ENCODE measurements around the gene CCDC174.
"Not testable (repeated sequence)": the region's sequence is repeated elsewhere in the genome, so short reads cannot be mapped to it uniquely, and the experiment has no call there.

CCDC174 gene

DNA sequence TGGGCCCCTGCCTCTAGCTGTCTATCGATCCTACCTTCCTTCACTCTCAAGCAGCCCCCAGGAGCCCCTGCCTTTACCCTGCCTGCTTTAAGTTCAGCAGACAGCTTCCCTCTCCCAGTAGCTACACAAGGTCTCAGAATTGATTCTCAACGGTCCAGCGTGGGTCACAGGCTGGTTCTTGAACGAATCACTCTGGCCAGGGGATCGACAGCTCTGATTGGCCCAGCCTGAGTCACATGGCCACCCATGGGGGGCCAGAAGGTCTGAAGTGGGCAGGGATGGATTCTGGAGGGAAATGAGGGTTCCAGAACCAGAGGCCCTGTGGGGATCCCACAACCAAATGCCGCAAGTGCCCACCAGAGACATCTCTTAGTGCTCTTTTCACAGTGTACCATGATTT, 23.7 kb upstream of the CCDC174 start:
- no peak for DNase-seq

DNA sequence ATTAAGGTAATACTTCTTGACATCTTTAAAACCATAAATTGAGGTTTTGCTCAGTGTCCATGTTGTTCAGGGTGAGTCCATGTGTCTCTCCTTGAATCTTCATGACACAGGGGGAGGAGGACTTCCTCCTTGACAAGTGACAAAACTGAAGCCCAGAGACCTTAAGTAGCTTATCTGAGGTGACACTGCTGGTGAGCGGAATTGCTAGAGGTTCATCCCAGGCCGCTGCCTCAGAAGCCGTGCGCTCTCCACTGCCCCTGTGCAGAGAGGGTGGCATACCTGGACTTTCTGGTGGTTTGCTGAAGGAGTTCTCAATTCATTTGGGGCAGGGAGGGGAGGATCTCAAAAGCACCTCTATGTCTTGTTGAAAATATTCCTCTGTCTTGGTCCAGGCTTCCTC, 23.2 kb upstream of the CCDC174 start:
- DNase-seq: no peak

DNA sequence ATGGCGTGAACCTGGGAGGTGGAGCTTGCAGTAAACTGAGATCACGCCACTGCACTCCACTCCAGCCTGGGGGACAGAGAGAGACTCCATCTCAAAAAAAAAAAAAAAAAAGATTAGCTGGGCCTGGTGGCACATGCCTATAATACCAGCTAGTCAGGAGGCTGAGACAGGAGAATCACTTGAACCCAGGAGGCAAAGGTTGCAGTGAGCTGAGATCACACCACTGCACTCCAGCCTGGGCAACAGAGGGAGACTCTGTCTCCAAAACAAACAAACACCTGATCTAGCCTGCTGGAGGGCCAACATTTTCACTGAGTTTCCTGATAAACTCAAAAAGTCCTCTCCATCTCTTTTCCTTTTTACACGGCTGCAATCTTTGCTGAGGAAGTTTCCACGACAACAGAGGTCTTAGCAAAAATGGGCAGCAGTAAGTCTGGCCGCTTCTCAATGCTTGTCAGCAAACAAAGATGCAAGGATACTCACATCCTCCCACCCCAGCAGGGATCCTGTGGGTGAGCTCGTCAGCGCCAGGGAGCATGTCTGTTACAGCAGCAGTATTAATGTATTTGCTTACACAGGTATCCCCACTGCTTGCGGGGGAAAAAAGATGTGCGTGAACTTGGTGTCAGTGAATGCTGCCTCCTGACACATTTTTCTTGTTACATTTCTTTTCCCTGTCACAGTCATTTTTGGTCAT, 21.0 kb upstream of the CCDC174 start:
- no peak for DNase-seq

DNA sequence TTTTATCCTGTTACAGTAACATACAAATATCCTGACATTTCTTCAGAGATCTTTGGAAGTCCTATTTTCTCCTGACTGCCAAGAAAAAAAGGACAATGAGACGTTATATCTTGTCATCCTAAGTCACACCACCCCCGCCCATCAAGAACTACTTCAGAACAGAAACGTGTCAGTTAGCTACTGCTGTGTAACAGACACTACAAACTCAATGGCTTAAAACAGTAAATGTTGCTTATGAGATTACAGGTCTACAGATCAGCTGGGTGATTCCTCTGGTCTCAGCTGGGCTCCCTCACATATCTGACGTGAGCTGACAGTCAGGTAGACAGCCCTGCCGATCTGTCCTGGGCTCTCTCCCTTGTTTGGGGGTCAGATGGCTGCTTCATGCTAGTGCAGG, 20.5 kb upstream of the CCDC174 start:
- no peak for DNase-seq

DNA sequence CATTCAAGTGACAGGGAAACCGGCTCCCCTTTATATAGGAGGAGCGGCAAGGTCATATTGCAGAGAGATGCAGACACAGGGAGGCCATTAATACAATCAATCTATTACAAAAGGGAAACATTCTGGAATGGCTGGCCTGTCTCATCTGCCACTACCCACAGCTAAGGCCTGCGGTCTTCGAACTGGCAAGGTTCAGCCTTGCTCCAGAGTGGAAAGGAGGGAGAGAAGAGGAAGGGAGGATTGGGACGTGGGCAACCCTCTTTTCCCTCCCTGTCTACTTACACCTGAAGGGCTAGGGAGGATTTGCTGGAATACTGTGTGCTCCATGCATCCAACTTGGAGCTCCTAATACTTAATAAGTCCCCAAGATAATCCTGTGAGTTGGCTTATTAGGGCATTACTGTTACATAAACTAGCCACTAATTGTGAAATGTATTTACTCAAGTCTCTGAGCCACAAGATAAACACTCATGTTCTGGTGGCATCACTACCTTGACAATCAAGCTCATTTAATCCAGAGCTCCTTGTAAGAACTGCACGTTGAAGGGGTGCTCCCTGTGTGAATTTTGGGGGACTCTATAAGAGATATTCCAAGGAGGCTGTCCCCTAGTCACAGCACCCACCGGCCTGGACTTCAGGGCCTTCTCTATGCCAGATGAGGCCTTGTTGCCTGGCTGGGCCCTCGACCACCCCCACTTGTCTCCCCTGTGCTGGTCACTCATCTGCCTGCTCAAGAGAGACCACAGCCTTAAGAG, 19.7 kb upstream of the CCDC174 start:
- DNase-seq: no peak

DNA sequence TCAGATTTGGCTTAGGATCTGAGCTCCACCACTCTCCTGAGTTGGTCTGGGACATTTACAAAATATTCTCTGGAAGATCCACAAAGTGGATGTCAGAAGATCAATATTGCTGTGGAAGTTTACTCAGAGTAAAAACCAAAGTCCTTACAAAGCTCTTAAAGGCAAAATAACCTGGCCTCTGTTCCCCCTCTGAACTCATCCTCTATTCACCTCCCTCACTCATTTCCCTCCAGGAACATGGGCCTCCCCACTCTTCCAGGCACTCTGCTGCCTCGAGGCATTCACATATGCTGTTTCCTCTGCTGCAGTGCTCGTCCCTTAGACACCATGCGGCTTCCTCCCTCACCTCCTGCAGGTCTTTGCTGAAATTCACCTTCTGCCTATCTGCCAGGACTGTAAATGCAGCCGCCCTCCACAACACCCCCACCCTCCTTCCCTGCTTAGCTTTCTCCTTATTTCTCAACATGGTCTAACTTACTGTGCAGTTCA, 19.1 kb upstream of the CCDC174 start:
- no peak for DNase-seq

DNA sequence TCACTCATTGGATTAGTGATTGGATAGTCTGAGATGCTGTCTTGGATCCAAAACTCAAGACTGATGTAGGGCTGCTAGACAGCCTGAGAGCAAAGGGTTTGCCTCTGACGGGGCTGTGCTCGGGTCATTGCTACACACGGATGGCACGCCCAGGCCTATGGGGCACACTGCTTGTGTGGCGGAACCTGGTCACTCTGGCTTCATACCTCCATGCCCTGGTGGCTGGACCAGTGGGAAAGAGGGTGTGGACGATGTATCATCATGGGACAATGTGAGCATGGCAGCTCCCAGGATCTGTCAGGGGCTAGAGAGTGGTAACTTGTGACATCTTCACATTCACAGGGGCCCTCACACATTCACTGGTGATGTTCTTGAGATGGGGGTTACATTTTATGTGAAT, 18.1 kb upstream of the CCDC174 start:
- DNase-seq: no peak

DNA sequence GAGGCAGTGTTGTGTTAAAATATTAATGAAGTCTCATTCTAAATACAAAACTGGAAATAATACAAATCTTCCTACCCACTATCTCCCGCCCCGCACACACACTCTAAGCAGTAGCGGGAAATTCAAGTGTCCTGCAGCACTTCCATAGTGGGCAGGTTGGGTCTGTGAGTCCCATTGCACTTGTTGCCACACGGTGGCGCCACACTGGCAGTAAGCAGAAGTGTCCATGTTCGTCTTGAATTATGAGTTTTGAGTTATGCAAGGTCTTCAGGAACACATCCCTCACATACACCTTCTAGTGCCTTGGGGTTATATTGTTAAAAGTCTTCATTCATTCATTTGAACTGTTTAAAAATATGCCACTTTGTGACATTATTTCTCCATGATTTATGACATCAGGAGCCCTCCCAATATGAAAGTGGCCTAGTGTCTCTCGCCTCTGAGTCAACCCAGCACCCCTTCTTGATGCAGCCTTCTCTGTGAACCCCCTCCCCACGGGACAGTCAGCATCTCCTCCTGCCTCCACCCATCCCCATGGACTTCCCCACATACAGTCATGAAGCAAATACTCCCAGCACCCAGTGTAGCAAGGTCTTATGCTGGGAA, 17.6 kb upstream of the CCDC174 start:
- DNase-seq: no peak

DNA sequence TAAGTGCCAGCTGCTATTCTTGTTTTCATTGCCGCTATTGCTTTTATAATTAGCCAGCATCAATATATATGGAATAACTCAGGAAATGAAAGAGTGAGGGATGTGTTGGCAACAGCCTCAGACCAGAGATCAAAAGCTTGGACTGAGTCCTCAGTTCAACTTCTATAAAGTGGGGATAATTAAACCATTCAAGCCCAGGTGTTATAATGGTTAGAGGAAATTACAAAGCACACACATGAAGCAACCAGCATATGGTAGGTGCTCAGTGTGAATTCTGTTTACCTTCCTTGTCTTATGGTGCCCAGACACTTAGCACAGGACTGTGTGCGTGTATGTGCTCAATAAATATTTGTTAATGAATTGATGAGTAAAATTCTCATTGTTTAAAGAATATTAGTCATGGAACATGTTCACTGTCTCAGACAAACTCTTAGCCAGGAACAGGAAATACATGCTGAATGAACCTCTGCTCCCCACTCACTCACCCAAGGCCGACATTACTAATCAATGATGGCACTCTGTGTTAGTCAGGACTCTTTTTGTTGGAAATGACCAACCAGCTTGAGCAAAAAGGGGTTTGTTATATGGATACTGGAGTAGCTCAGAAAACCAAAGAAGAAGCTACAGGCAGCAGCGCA, 16.7 kb upstream of the CCDC174 start:
- no peak for DNase-seq

DNA sequence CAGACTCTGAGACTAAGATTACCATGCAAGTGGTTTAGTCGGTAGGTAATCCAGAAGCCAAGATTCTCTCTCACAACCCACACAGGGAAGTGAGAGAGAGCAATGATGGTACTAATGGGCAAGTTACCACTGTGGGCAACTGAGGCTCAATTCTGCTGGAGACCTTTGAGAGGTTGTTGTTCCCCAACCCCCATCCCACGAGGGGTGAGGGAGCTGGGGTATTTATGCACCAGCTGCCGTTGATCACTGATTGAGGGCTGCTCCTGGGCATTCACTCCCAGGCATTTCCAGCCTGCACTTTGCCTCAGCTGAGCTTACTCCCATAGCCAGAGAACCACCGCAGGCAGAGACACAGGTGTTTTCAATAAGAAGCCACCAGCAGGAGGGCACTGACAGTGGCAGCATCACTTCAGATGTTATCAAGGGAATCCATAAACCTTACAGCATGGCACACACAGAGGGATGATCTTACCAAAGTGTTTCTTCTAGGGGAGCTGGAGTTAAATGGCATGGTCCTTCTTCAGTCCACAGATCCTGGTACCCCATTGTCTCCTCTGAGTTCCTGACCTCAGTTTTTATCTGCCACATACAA, 15.0 kb upstream of the CCDC174 start:
- DNase-seq: no peak

DNA sequence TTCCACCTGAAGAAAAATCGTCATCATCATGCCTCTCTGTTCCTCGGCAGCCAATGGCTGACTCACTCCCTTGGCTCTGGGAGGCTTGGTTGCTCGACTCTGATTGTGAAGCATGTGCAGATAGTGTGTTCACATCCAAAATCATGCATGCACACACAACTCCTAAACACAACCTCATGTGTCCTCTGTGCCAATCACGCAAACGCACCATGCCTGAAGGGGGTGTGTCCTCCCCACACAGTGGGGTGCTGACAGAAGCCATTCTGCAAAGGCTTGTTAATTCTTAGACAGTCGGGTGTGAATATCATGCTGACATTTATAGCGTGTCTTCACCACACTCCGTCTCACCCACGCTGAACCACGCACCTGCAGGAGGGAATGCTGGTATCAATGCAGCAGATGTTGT, 11.4 kb upstream of the CCDC174 start:
- no peak for DNase-seq

DNA sequence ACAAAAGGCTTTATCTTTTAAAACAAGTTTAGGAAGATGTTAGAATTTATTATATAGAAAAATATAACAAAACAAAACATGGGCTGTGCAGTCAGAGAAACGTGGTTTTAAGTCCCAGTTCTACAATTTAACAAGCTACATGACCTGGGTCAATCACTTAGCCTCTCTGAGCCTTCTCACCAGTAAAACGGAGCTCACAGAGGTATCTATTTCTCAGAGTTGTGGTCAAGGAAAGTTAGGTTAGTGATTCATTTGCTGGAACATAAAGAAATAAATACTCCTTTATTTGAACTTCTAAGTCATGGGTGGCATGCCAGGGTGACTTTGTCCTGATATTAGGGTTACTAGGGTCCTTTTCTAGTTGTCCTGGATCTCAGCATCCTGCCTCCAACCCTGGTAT, 10.8 kb upstream of the CCDC174 start:
- no peak for DNase-seq

DNA sequence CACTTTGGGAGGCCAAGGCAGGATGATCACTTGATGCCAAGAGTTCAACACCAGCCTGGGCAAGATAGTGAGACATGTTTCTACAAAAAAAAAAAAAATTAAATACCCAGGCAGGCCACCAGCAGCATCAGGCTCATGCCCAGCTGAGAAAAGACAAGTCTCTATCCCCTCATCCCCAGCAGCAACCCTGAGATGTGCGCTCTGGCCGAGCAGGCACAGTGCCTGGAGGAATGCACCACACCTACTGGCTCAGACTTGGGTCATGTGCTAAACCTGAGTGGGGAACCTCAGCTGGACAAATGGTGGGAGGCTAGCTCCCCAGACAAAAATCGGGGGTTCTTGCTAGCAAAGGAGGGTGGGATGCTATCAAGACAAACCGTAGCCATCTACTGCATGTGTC, 10.2 kb upstream of the CCDC174 start:
- DNase-seq: no peak

DNA sequence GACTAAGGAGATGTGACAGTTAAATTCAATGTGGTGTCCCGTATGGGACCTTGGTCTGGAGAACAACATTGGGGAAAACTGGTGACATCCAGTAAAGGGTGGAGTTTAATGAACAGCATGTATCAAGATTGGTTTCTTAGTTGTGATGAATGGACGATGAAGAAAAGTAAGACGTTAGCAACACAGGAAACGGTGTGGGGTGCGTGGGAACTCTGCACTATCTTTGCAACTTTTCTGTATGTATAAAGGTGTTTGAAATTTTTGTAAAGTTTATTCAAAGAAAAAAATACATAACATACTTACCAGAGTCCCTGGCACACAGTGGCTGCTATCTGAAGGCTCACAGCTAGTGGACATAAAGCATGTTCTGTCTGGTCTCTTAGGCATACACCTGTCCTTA, 6.1 kb upstream of the CCDC174 start:
- DNase-seq: no peak

DNA sequence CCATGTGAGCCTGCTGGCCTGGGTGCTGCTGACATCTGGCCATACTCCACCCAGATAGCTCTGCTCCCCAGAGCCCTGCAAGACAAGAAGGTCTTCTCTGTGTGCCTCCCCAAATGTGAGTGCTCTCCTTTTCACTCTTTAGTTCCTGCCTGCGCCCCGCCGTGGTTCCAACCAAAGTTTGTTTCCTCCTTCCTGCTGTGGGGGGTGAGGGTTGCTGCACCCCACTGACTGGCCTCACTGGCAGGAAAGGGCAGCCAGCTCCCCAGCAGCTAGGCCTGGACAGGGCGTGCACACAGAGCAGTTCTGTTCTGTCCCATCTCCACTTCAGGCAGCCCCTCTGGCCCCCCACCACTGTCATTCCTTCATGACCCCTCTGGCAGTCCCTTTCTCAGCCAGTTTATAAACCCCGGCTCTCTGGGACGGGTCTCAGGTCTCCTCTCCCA, 5.4 kb upstream of the CCDC174 start:
- DNase-seq: no peak

DNA sequence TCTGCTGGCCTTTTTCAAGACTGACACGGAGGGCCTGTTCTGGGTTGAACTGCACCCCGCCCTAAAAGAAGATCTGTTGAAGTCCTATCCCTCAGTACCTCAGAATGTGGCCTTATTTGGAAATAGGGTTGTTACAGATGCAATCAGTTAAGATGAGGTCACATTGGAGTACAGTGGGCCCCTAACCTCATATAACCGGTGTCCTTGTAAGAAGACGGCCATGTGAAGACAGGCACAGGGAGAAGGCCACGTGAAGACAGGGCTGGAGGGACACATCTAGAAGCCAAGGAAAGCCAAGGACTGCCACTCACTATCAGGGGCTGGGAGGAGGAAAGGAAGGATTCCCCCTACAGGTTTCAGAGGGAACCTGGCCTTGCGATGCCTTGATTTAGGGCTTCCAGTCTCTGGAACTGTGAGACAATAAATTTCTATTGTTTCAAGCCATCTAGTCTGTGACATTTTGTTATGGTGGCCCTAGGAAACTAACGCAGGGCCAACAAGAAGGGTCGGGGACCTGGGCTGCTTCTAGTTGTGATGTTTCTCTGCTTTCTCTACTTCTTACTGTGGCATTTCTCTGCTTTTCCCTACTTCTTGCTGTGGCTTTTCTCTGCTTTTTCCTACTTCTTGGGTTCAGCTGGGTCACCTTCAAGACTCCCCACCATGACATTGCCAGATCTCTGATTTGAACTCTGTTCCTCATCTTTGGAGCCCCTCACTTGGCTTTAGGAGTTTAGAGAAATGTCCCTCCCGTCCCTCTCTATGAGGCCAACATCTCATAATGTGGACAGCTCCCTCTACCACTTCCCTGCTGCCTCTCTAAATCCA, 4.8 kb upstream of the CCDC174 start:
- DNase-seq: no peak

DNA sequence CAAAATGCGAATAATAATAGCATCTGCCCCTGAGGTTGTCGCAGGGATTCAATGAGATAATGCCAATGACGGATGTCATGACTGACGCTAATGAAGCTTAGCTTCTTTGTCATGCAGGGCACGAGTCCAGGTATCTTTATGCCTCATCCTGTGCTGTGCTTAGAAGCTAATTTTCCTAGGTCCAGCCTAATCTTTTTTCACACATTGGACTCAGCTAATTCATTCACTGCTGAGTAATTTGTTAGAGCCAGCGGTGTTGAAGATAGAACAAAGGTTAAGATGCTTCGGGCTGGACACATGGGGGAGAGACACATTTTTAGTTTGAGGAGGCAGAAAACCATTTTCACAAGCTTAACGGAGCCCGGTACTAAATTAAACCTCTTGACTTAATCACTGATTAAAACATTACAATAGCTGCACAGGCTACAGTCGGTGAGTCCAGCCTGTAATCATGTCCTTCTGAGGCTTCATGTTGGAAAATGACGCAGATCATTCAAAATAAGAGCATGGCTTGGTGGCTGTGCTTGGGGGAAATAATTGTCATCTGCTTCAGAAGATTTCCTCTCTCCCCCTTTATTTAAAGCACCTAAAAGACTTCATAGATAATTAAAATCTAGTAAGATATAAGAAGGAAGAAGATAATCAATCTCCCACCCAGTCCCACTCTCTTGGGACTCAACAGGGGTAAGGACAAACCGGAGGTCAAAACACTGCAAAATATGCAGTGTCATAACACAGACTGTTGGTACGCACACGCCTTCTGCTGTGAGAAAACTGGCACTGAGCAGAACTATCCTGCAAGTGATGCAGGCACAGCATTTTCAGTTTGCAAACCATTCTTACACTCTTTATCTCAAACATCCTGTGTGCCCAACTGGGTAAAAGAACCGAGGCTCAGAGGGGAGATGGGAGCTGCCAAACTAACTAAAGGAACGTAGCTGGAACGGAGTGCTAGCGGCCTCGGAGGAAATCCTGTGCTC, 3.3 kb upstream of the CCDC174 start:
- DNase-seq: no peak

DNA sequence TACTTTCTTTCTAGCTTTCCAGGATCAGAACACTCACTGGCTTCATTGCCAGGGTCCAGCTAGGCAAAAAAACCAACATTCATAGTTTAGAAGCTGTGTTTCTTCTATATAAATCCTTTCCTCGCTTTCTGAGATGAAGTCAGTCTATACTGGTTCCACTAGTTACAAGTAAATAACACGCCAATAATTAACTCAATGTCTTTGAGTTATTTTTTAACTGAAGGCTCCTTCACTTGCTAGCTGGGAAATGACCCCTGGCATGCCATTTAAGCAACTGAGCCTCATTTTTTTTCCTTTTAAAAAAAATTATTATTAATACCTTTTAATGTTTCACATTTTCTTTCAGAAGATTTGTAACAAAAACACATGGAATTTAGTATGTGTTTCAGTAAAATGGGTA, 2.1 kb upstream of the CCDC174 start:
- DNase-seq: no peak

DNA sequence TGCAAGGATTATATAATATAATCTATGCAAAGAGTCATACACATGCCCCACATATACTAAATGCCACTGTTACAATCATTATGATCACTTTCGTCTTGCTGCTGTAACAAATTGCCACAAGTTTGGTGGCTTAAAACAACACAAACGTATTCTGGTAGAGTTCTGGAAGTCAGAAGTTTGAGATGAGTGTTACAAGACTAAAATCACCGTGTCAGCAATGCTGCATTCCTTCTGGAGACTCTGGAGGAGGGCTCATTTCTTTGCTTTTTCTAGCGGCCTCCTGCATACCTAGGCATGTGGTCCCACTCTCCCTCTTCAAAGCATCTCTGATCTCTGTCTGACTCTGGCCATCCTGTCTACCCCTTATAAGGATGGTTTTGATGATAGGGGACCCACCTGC, 1.4 kb upstream of the CCDC174 start:
- DNase-seq: no peak

DNA sequence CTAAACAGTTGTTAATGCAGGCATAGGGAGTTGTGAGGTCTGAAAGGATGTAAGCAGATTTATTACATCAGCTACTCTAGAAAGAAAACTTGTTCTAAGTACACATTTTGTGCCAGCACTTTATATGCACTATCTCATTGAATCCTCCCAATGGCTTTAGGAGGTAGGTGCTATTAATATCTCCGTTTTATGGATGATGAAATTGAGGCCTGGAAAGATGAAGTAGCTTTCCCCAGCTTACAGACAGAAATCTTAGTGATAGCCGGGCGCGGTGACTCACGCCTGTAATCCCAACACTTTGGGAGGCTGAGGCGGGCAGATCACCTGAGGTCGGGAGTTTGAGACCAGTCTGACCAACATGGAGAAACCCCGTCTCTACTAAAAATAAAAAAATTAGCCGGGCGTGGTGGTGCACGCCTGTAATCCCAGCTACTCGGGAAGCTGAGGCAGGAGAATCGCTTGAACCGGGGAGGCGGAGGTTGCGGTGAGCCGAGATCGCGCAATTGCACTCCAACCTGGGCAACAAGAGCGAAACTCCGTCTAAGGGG, 872 bp downstream of the CCDC174 start:
- not testable (repeated sequence) for DNase-seq

DNA sequence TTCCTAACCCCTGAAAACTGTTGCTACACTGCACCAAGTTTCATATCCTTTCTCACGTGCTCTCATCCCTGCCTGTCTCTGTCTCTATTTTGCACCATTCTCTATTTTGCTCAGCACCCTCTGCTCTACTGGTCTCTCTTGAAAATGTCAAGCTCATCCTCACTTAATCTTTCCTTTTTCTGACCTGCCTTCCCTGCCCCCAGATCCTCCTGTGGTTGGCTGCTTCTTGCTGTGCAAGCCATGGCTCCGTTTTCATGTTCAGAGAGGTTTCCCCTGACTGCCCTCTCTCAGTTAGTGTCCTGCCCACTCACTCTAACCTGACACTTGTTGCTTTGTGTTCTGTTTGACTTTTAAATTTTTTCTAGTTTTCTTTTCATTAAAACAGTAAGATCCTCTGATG, 6.0 kb downstream of the CCDC174 start:
- no peak for DNase-seq
